GM23248 (cell line): Measurements from ENCODE around the gene UBTF. TPM values are rescaled to one million over a fixed set of nuclear protein-coding genes. Genes with fewer than 3 reads are reported as not detected.

Experiments used
- DNase-seq: peaks from one replicate; pipeline ENCODE4 v3.0.0-alpha.2; 2015
- H2AFZ ChIP-seq: fragments of 200-600 bp; sonication (generic); 2 replicates; pipeline ENCODE4 v1.6.1; 2016; ENCODE audit warnings: antibody characterized with exemption
- H3F3A ChIP-seq: fragments of 200-600 bp; sonication (generic); 2 replicates; pipeline ENCODE4 v1.6.1; 2016; ENCODE audit warnings: mild to moderate bottlenecking, antibody characterized with exemption, mixed run types; ENCODE audit not compliant: insufficient read depth
- H3K27ac ChIP-seq: fragments of 200-600 bp; sonication (generic); 2 replicates; pipeline ENCODE4 v1.5.1; 2016; ENCODE audit warnings: mild to moderate bottlenecking
- H3K27me3 ChIP-seq: fragments of 200-600 bp; sonication (generic); replicated peaks from 2 replicates; pipeline ENCODE4 v1.6.1; 2016; ENCODE audit warnings: mild to moderate bottlenecking; ENCODE audit not compliant: insufficient read depth
- H3K36me3 ChIP-seq: fragments of 200-600 bp; sonication (generic); 2 replicates; pipeline ENCODE4 v1.6.1; 2016; ENCODE audit warnings: low read depth, mild to moderate bottlenecking
- H3K4me1 ChIP-seq: fragments of 200-600 bp; sonication (generic); 2 replicates; pipeline ENCODE4 v1.6.1; 2016; ENCODE audit warnings: mild to moderate bottlenecking; ENCODE audit not compliant: insufficient read depth
- H3K4me2 ChIP-seq: fragments of 200-600 bp; sonication (generic); one replicate; pipeline ENCODE4 v1.6.1; 2016; ENCODE audit warnings: mild to moderate bottlenecking; ENCODE audit not compliant: unreplicated experiment
- H3K4me3 ChIP-seq: fragments of 200-600 bp; sonication (generic); 2 replicates; pipeline ENCODE4 v1.5.1; 2016; ENCODE audit warnings: mild to moderate bottlenecking
- H3K79me2 ChIP-seq: fragments of 200-600 bp; sonication (generic); 2 replicates; pipeline ENCODE4 v1.6.1; 2016; ENCODE audit warnings: mild to moderate bottlenecking; ENCODE audit not compliant: insufficient read depth
- H3K9ac ChIP-seq: fragments of 200-600 bp; sonication (generic); 2 replicates; pipeline ENCODE4 v1.6.1; 2016; ENCODE audit warnings: mild to moderate bottlenecking
- H3K9me2 ChIP-seq: fragments of 200-600 bp; sonication (generic); 2 replicates; pipeline ENCODE4 v1.6.1; 2016; ENCODE audit warnings: mixed run types, mild to moderate bottlenecking, moderate library complexity; ENCODE audit not compliant: insufficient read depth
- H3K9me3 ChIP-seq: fragments of 200-600 bp; sonication (generic); one replicate; pipeline ENCODE4 v1.6.1; 2017; ENCODE audit warnings: low read depth
- H4K20me1 ChIP-seq: fragments of 200-600 bp; sonication (generic); 2 replicates; pipeline ENCODE4 v1.6.0; 2016; ENCODE audit not compliant: insufficient read depth
- EZH2 ChIP-seq: fragments of 200-600 bp; sonication (generic); IDR thresholded peaks from 2 replicates; pipeline ENCODE4 v1.6.1; 2018; ENCODE audit warnings: antibody characterized with exemption, mild to moderate bottlenecking; ENCODE audit not compliant: insufficient read depth, poor library complexity, severe bottlenecking
- EZH2phosphoT487 ChIP-seq: fragments of 200-600 bp; sonication (generic); IDR thresholded peaks from 2 replicates; pipeline ENCODE4 v1.6.1; 2018; ENCODE audit warnings: antibody characterized with exemption, moderate library complexity, mild to moderate bottlenecking, low read depth; ENCODE audit not compliant: insufficient read depth
- WGBS, 2 experiments: methylation state at CpG; one replicate each; pipeline ENCODE4 v1.1.6; 2015 to 2017; ENCODE audit warnings: low lambda C conversion rate in 2 of 2, low coverage in 1 of 2; ENCODE audit errors: missing lambda C conversion rate in 2 of 2; 5-methylcytosine and 5-hydroxymethylcytosine counted together
- in situ Hi-C: fragments of 300-500 bp; cut with MboI; formaldehyde crosslinking; loops from 2 replicates; pipeline ENCODE4 v1.15.0; 2020
- polyA plus RNA-seq: library from polyadenylated mRNA; unstranded; fragments of >200 nt; fragmentation: Nextera tagmentation; extraction: Ambion mirVana; gene quantifications from 2 replicates; pipeline ENCODE4 v1.2.1, GENCODE V29; 2016
- total RNA-seq: library from RNA; depleted of rRNA; stranded (reverse); fragments of >200 nt; shearing (Covaris generic); gene quantifications from 2 replicates; pipeline ENCODE4 v1.2.3, GENCODE V29; 2014

The UBTF gene
- total and polyA plus RNA-seq, 2 experiments from 2014 or later = 48.2 to 62.3 TPM

- H3K4me1 ChIP-seq = no peaks in the 10 kb centered on the region
- no peak overlapping the region for H3K9ac ChIP-seq
- no peak overlapping the region for H3K4me3 ChIP-seq
- no peak for DNase-seq
- H3K4me2 ChIP-seq = no peak overlapping the region
- no peaks in the 10 kb centered on the region for H3K79me2 ChIP-seq
- H4K20me1 ChIP-seq = no peaks in the 10 kb centered on the region
- H3K27ac ChIP-seq = no peak overlapping the region
- H3K9me2 ChIP-seq = no peaks in the 10 kb centered on the region
- no peaks in the 10 kb centered on the region for H3K9me3 ChIP-seq
- in situ Hi-C loops = no loop called here
- TF ChIP-seq EZH2phosphoT487 (no peak), EZH2 (no peak)
- H3K36me3 ChIP-seq = no peaks in the 10 kb centered on the region
- H3K27me3 ChIP-seq = peaks cover 7% of the 10 kb centered on the region; the same call in 1 of the 2 replicates
- no peaks in the 10 kb centered on the region for H3F3A ChIP-seq
- WGBS, 2 experiments = 11 to 18% methylated on average over 10 of the region's 10 CpGs
- H2AFZ ChIP-seq = no peak overlapping the region
Observed at GRCh38 chr17:44254361-44255095, 35.1 kb upstream of the UBTF start.

- Histone ChIP-seq H3K27ac (no peak overlapping the region), H3F3A (no peaks in the 10 kb centered on the region), H3K9me2 (no peaks in the 10 kb centered on the region), H3K9ac (no peak overlapping the region), H3K4me1 (no peaks in the 10 kb centered on the region), H2AFZ (no peak overlapping the region), H3K4me2 (no peak overlapping the region), H3K27me3 (peaks cover 7% of the 10 kb centered on the region; the same call in 1 of the 2 replicates), H4K20me1 (no peaks in the 10 kb centered on the region), H3K9me3 (no peaks in the 10 kb centered on the region), H3K4me3 (no peak overlapping the region), H3K79me2 (no peaks in the 10 kb centered on the region), H3K36me3 (no peaks in the 10 kb centered on the region)
- no peak for TF ChIP-seq EZH2
- TF ChIP-seq EZH2phosphoT487 = no peak
- no peak for DNase-seq
- in situ Hi-C loops = no loop called here
- WGBS, 2 experiments = 61 to 63% methylated on average over 10 to 14 of the region's 14 CpGs
Observed at GRCh38 chr17:44253006-44253405, 33.5 kb upstream of the UBTF start.

GRCh38 chr17:44251062-44251461, 31.6 kb upstream of the UBTF start:
- Histone ChIP-seq H3K4me1 (no peaks in the 10 kb centered on the region), H3K9me3 (no peaks in the 10 kb centered on the region), H3K27ac (no peak overlapping the region), H3K9me2 (no peaks in the 10 kb centered on the region), H3F3A (no peaks in the 10 kb centered on the region), H3K27me3 (peaks cover 5% of the 10 kb centered on the region; the same call in 1 of the 2 replicates), H3K9ac (no peak overlapping the region), H3K4me2 (no peak overlapping the region), H4K20me1 (no peaks in the 10 kb centered on the region), H2AFZ (no peak overlapping the region), H3K36me3 (no peaks in the 10 kb centered on the region), H3K4me3 (no peak overlapping the region), H3K79me2 (no peaks in the 10 kb centered on the region)
- no peak for DNase-seq
- in situ Hi-C loops = no loop called here
- no peak for TF ChIP-seq EZH2
- no peak for TF ChIP-seq EZH2phosphoT487
- WGBS, 2 experiments = 80 to 89% methylated on average over 17 of the region's 17 CpGs

GRCh38 chr17:44249501-44250246, 30.2 kb upstream of the UBTF start:
- in situ Hi-C loops = no loop called here
- Histone ChIP-seq H2AFZ (no peak overlapping the region), H3K4me2 (no peak overlapping the region), H3K9me3 (no peaks in the 10 kb centered on the region), H4K20me1 (no peaks in the 10 kb centered on the region), H3F3A (no peaks in the 10 kb centered on the region), H3K4me1 (no peaks in the 10 kb centered on the region), H3K79me2 (no peaks in the 10 kb centered on the region), H3K27ac (no peak overlapping the region), H3K4me3 (no peak overlapping the region), H3K27me3 (no peaks in the 10 kb centered on the region), H3K36me3 (no peaks in the 10 kb centered on the region), H3K9me2 (no peaks in the 10 kb centered on the region), H3K9ac (no peak overlapping the region)
- no peak for DNase-seq
- no peak for TF ChIP-seq EZH2phosphoT487
- no peak for TF ChIP-seq EZH2
- WGBS, 2 experiments = 60 to 65% methylated on average over 8 to 9 of the region's 9 CpGs
